ENCODE data around the gene SMYD3. TPM values are rescaled to one million over a fixed set of nuclear protein-coding genes. Genes with fewer than 3 reads are reported as not detected.
A peak's percentile ranks its signal among the peaks of the same experiment; 100 is the strongest.

Gene SMYD3
- 37.2 and 37.3 TPM in 2 replicates for total RNA-seq
- total RNA-seq (2013): 15.9 TPM
- polyA plus RNA-seq: 9.7 and 13.0 TPM in 2 replicates
- 16.9 and 21.1 TPM in 2 replicates for polyA minus RNA-seq

GRCh38 chr1:246506674-246507481 lies at the start of gene SMYD3:
Gene SMYD3 (minus strand): TSS chr1:246507279.
- Mint-ChIP-seq H3K27ac (peak within 1 kb of the TSS; percentile 96), H3K4me1 (peaks cover 20% of the 10 kb centered on the region), H3K27me3 (no peaks in the 10 kb centered on the region), H3K9me3 (ENCODE audit: insufficient read depth) (no peaks in the 10 kb centered on the region), H3K4me3 (peak within 1 kb of the TSS; percentile 97)
- Histone ChIP-seq H3K4me1 (ENCODE audit: control insufficient read depth in 2 of 2, insufficient read depth in 2 of 2, low read length in 2 of 2) (peaks cover 10 to 14% of the 10 kb centered on the region in 2 donors), H3K79me2 (ENCODE audit: control insufficient read depth, insufficient read depth, low read length) (peaks cover 18% of the 10 kb centered on the region), H3K9ac (ENCODE audit: low read length) (peak within 1 kb of the TSS; percentile 90), H2AFZ (ENCODE audit: insufficient read depth, low read depth, low read length, poor library complexity, severe bottlenecking) (peak within 1 kb of the TSS; percentile 99), H3K36me3 (replicated peaks in 1 of 2; ENCODE audit: control extremely low read depth in 1 of 2, control insufficient read depth in 1 of 2, extremely low read depth in 1 of 2, insufficient read depth in 2 of 2, low read length in 1 of 2) (peaks cover 0 to 6% of the 10 kb centered on the region in 2 experiments), H3K27me3 (replicated peaks in 1 of 4; ENCODE audit: control extremely low read depth in 1 of 4, control insufficient read depth in 3 of 4, insufficient read depth in 4 of 4, low read length in 3 of 4) (no peaks in the 10 kb centered on the region), H3K9me3 (ENCODE audit: control extremely low read depth in 1 of 3, control insufficient read depth in 2 of 3, insufficient read depth in 1 of 3, low read length in 2 of 3) (no peaks in the 10 kb centered on the region), H3K27ac (ENCODE audit: low read length in 2 of 2) (peak within 1 kb of the TSS; percentile 15 to 58), H4K20me1 (ENCODE audit: control insufficient read depth, insufficient read depth, low read length, poor library complexity, severe bottlenecking) (no peaks in the 10 kb centered on the region), H3K4me2 (replicated peaks; ENCODE audit: low read depth, low read length, poor library complexity, severe bottlenecking) (peak within 1 kb of the TSS; percentile 97), H3K4me3 (ENCODE audit: control extremely low read depth in 1 of 5, extremely low read depth in 1 of 5, insufficient read depth in 1 of 5, low read depth in 2 of 5, low read length in 4 of 5) (peak within 1 kb of the TSS; percentile 79 to 92 (median 82))
- ATAC-seq (ENCODE audit: low read depth) (peak; percentile 92), DNase-seq (peak; percentile 90)
- TF ChIP-seq CTCF (IDR thresholded peaks at IDR 0.05) (no peak), EZH2 (IDR thresholded peaks at IDR 0.05; ENCODE audit: borderline replicate concordance, insufficient read depth, low read depth, low read length, poor library complexity, severe bottlenecking) (no peak)
- ChIA-PET POLR2A (no interaction called here), CTCF (interaction anchor here (0.7 to 2.6 kb wide), 5 partner anchors 9 to 1350 kb away, joined by 3 to 12 read pairs (median 3); no protein-coding TSS in a partner anchor)
- intact Hi-C loops (cut with micrococcal nuclease): loop anchor here (1.0 to 10.0 kb wide), 3 partner anchors 10 to 888 kb away; partner anchors contain the start of genes CNST and TFB2M
- WGBS (ENCODE audit: insufficient coverage): 1% methylated on average over 71 of the region's 79 CpGs

- Histone ChIP-seq H3K27ac (ENCODE audit: low read length in 2 of 2) (no peak overlapping the region), H3K79me2 (ENCODE audit: control insufficient read depth, insufficient read depth, low read length) (peaks cover 54% of the 10 kb centered on the region), H3K4me3 (ENCODE audit: control extremely low read depth in 1 of 5, extremely low read depth in 1 of 5, insufficient read depth in 1 of 5, low read depth in 2 of 5, low read length in 4 of 5) (no peak overlapping the region), H4K20me1 (ENCODE audit: control insufficient read depth, insufficient read depth, low read length, poor library complexity, severe bottlenecking) (peaks cover 15% of the 10 kb centered on the region), H3K9ac (ENCODE audit: low read length) (no peak overlapping the region), H3K36me3 (replicated peaks in 1 of 2; ENCODE audit: control extremely low read depth in 1 of 2, control insufficient read depth in 1 of 2, extremely low read depth in 1 of 2, insufficient read depth in 2 of 2, low read length in 1 of 2) (peaks cover 13 to 64% of the 10 kb centered on the region in 2 experiments), H3K27me3 (replicated peaks in 1 of 4; ENCODE audit: control extremely low read depth in 1 of 4, control insufficient read depth in 3 of 4, insufficient read depth in 4 of 4, low read length in 3 of 4) (no peaks in the 10 kb centered on the region), H3K4me2 (replicated peaks; ENCODE audit: low read depth, low read length, poor library complexity, severe bottlenecking) (no peak overlapping the region), H3K4me1 (ENCODE audit: control insufficient read depth in 2 of 2, insufficient read depth in 2 of 2, low read length in 2 of 2) (no peaks in the 10 kb centered on the region), H3K9me3 (ENCODE audit: control extremely low read depth in 1 of 3, control insufficient read depth in 2 of 3, insufficient read depth in 1 of 3, low read length in 2 of 3) (no peaks in the 10 kb centered on the region), H2AFZ (ENCODE audit: insufficient read depth, low read depth, low read length, poor library complexity, severe bottlenecking) (no peak overlapping the region)
- intact Hi-C loops (cut with micrococcal nuclease): no loop called here
- WGBS (ENCODE audit: insufficient coverage): 97% methylated on average over 12 of the region's 16 CpGs
- peaks cover 1% of the 10 kb centered on the region for H3K4me1 Mint-ChIP-seq
- H3K27ac Mint-ChIP-seq: no peak overlapping the region
- no peaks in the 10 kb centered on the region for H3K27me3 Mint-ChIP-seq
- POLR2A ChIA-PET: interaction anchor here (0.6 kb wide), 1 partner anchor 10 kb away, joined by 3 read pairs; no protein-coding TSS in a partner anchor
- ATAC-seq (ENCODE audit: low read depth) (no peak), DNase-seq (no peak)
- no peak for TF ChIP-seq EZH2 (IDR thresholded peaks at IDR 0.05; ENCODE audit: borderline replicate concordance, insufficient read depth, low read depth, low read length, poor library complexity, severe bottlenecking)
- CTCF ChIA-PET: interaction anchor here (1.2 kb wide), 1 partner anchor 9 kb away, joined by 3 read pairs; no protein-coding TSS in a partner anchor
- no peaks in the 10 kb centered on the region for H3K9me3 Mint-ChIP-seq (ENCODE audit: insufficient read depth)
- no peak overlapping the region for H3K4me3 Mint-ChIP-seq
These were observed 47.1 kb upstream of the SMYD3 start for GRCh38 chr1:246554201-246554600.
